ENCODE data around the gene C11orf54.
"Not testable (repeated sequence)": the region's sequence is repeated elsewhere in the genome, so short reads cannot be mapped to it uniquely, and the experiment has no call there.

The C11orf54 gene

DNA sequence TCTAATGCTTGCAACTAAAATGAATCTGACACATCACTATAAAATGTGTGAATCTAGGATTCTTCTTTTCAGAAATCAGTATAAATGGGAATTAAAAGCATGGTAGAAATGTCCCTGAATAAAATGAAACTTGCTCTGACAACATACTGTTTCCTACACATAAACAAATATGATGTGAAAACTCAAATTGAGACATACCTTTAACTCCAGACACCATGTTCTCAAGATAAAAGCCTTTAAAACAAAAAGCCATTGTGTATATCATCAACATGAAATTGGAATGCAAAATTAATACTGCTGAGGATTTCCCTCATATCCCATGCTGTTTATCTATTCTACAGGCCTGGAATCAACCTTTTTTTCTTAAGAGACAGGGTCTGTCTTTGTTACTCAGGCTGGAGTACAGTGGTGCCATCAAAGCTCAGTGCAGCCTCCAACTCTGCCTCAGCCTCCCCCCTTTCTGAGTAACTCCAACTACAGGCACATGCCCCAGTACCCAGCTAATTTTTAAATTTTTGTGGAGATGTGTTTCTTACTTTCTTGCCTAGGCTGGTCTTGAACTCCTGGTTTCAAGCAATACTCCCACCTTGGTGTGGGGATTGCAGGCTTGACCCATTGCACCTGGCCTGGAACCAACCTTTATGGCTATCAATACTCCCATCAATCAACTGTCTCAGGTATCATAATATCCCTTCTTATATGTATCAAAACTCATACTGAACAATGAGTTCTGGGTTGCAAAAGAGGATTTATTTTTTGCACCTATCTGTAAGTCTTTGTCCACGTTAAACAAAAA lies 6.8 kb upstream of the C11orf54 start:
- DNase-seq (ENCODE audit: low read depth) = no peak

DNA sequence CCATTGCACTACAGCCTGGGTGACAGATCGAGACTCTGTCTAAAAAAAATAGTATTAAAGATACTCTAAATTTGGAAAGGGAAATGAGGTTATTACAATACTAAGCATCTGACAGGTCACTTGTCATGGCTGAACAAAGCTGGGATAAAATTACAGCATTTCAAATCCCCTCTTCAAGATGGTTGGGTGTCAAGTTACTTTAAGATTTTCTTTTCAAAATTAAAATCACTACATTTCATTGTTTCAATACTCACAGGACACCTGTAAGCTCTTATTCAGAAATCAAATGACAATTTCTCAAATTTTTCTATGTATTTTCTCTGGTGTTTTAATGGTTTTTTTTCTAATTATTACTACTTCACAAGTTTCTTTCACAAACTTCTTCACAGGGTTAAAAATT lies 5.8 kb upstream of the C11orf54 start:
- no peak for DNase-seq (ENCODE audit: low read depth)

- DNase-seq (ENCODE audit: low read depth) = no peak
Observed at GRCh38 chr11:93736129-93736528, 5.3 kb upstream of the C11orf54 start.

DNA sequence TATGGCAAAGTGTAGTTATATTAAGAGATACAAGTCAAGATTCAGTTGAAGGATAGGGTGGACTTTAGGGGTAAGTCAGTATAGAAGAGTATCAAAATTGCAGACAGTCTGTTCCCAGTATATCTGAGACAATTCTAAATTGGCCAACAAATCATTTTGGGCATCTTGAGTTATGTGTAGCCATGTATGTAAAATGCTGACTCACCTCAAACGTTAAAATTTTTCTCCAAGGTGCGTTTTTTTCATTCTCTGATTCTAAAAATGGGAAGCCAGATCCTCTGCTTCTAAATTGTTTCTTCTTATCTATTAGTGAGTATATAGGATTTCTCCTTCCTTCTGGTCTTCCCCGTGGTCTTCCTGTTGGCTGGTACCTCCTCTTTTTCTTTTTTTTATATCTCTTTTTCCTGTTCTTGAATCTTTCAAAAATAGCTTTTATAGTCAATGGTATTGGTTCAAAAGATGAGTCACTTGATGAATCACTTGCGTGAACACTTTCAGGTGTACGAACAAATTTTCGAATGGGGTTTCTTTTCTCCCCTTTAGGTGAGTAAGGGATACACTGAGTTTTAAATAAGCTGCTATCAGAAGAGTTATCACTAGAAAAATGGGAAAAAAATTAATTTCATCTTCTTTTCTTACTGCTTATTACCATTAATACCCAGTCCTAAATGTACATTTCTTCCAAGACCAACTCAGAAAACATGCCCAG lies 3.4 kb upstream of the C11orf54 start:
- DNase-seq (ENCODE audit: low read depth) = no peak

DNA sequence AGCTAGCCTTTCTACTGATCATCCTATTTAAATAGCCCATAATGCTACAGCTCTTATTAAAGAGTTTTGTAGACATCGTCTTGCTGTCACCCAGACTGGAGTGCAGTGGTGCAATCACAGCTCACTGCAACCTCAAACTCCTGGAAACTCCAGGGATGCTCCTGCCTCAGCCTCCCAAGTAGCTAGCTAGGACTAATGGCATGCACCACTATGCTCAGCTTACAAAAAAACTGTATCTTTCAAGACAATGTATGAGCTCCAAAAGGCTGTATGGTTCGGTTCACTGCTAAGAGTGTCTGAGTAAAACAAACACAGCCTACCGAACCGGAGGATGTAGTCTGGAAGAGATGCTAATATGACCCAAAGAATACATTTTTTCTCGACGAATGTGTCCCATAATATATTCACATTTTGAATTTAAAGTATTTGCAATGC lies 2.8 kb upstream of the C11orf54 start:
- no peak for DNase-seq (ENCODE audit: low read depth)

GRCh38 chr11:93740031-93740729 lies 1.3 kb upstream of the C11orf54 start:
- DNase-seq (ENCODE audit: low read depth) = no peak

- peak; percentile 37 for DNase-seq (ENCODE audit: low read depth)
Observed at GRCh38 chr11:93740730-93741093, 760 bp upstream of the C11orf54 start.

DNA sequence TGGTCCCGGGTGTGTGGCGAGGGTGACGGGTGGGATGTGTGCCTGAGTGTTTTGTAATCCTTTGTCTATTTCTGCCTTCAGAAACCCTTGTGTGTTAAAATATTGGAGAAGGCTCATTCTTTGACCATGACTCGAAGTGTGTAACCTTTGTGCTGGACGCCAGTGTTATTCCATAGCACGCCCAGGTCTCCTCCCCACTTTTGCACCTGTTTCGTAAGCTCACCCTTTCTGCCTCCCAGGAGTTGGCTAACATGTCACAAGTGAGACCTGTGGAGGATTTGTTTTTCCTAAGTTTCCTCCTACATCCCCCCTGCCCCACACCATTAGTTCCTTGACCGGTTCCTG lies 382 bp downstream of the C11orf54 start:
- peak; percentile 13 for DNase-seq (ENCODE audit: low read depth)

DNA sequence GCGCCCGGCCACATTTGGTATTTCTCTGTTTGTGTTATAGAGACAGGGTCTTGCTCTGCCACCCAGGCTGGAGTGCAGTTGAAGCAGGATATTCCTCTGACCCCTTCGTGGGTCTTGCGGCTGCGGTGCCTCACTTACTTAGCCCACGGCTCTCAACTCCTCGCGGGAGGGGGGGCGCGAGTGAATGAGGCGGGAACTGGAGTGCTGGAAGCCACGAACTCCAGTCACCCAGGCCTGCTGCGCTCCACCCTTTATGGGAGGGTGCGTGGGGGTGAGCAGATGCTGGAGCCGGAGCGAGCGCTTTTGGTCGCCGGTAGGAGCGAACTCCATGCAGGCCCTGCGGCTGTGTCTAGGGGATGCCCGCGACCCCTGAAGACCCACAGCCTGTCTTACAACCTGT lies 1.8 kb downstream of the C11orf54 start:
- no peak for DNase-seq (ENCODE audit: low read depth)

- DNase-seq (ENCODE audit: low read depth) = no peak
Observed at GRCh38 chr11:93744669-93745004, 3.2 kb downstream of the C11orf54 start.

DNA sequence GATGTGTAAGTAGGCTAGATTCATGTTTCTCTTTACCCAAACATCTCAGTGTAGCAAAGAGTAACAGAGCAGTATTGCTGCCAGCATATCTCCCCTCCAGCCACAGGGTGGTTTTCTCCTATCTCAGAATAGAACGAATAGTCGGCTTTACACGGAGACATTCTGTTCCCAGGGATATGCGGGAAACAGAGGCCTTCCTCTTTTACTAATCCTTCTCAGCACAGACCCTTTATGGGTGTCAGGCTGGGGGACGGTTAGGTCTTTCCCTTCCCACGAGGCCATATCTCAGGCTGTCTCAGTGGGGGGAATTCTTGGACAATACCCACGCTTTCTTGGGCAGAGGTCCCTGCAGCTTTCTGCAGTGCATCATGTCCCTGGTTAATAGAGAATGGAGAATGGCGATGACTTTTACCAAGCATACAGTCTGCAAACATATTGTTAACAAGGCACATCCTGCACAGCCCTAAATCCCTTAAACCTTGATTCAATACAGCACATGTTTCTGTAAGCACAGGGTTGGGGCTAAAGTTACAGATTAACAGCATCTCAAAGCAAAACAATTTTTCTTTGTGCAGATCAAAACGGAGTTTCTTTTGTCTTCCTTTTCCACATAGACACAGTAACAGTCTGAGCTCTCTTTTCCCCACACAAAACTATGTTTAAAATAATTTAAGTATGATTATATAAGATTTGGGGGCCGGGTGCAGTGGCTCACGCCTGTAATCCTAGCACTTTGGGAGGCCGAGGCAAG lies 3.7 kb downstream of the C11orf54 start:
- DNase-seq (ENCODE audit: low read depth) = not testable (repeated sequence)

- no peak for DNase-seq (ENCODE audit: low read depth)
Observed at GRCh38 chr11:93746101-93746500, 4.6 kb downstream of the C11orf54 start.

DNA sequence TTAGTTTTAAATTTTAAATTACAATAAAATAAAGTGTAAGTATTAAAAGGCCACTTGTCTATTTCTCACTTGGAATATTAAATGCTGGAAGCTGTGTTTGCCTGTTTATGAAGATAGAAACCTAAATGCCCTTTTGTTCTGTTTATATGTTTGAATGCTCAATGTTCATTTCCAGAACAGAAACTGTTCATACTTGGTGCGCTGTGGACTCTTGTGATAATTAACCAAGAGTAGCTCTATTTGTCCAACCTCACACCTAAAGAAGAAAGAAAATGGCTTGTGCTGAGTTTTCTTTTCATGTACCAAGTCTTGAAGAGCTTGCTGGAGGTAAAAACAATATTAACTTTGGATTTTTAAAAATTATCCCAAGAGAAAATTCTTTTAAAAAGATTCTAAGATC lies 5.7 kb downstream of the C11orf54 start:
- DNase-seq (ENCODE audit: low read depth) = no peak

- no peak for DNase-seq (ENCODE audit: low read depth)
Observed at GRCh38 chr11:93751001-93751400, 9.5 kb downstream of the C11orf54 start.

- DNase-seq (ENCODE audit: low read depth) = no peak
Observed at GRCh38 chr11:93753241-93753640, 11.8 kb downstream of the C11orf54 start.

DNA sequence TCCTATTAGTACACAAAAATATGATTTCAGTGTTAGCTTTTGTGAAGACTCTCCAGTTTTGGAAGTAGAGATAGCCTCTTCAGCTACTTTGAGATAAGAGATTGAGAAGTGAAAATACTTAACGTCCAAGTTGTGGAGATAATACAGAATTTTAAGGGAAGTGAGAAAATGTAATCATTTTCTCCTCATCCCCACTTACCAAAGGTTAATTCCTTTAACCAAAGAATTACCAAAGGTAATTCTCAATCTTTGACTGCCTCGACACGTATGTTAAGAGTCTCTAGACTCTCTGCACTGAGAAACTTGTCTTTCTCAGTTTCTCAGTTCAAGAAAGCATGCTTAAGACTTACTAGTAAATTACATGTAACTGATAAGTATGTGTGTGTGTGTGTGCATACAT lies 15.3 kb downstream of the C11orf54 start:
- no peak for DNase-seq (ENCODE audit: low read depth)

- no peak for DNase-seq (ENCODE audit: low read depth)
Observed at GRCh38 chr11:93757301-93757700, 15.8 kb downstream of the C11orf54 start.

- DNase-seq (ENCODE audit: low read depth) = no peak
Observed at GRCh38 chr11:93757924-93758865, 16.7 kb downstream of the C11orf54 start.

DNA sequence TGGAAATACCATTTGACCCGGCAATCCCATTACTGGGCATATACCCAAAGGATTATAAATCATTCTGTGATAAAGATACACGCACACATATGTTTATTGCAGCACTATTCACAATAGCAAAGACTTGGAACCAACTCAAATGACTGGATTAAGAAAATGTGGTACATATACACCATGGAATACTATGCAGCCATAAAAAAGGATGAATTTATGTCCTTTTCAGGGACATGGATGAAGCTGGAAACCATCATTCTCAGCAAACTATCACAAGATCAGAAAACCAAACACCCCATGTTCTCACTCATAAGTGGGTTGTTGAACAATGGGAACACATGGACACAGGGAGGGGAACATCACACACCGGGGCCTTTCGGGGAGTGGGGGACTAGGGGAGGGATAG lies 17.7 kb downstream of the C11orf54 start:
- DNase-seq (ENCODE audit: low read depth) = not testable (repeated sequence)

DNA sequence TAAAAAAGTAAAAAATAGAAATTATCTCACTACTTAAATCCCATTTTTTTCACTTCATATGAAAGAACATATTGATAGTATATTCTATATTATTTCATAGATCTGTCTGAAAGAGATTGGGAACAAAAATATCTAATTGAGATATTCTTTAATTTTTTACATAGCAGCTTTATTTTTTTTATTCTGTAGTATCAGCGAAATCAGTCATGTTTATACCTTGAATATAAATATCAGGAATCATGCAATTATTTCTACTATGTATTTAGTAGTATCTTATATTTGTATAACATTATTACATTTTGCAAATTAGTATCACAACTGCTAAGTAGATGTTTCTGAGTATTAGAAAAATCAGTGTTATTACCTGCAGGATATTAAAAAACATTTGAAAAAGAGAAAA lies 20.4 kb downstream of the C11orf54 start:
- no peak for DNase-seq (ENCODE audit: low read depth)

- no peak for DNase-seq (ENCODE audit: low read depth)
Observed at GRCh38 chr11:93765551-93765950, 24.1 kb downstream of the C11orf54 start.
